SH-SY5Y (cell line): Measurements from ENCODE around the gene CKMT2.

Experiments
- GATA2 ChIP-seq: IDR thresholded peaks from 2 replicates; pipeline ENCODE4 v1.6.1; 2011; ENCODE audit warnings: mild to moderate bottlenecking, low read depth, low read length
- GATA3 ChIP-seq: IDR thresholded peaks from 2 replicates; pipeline ENCODE4 v1.6.1; 2011; ENCODE audit warnings: low read depth, mild to moderate bottlenecking, low read length, moderate library complexity

- TF ChIP-seq GATA2 (no peak), GATA3 (no peak)
Measured at GRCh38 chr5:81214848-81215247, 18.3 kb upstream of the CKMT2 start.
